ENCODE data around the gene HDLBP. TPM values are rescaled to one million over a fixed set of nuclear protein-coding genes. Genes with fewer than 3 reads are reported as not detected.

HDLBP gene
- total RNA-seq, 4 donors from 2014 or later, result 239 to 310 (median 273) TPM

GRCh38 chr2:241209271-241209670 lies 106.2 kb downstream of the HDLBP start:
- TF ChIP-seq POLR2A (IDR thresholded peaks at IDR 0.05), result no peak
- TF ChIP-seq CTCF (IDR thresholded peaks at IDR 0.05), result no peak
- DNase-seq, result no peak
- Histone ChIP-seq H3K4me3 (no peak overlapping the region), H3K27ac (no peak overlapping the region), H3K36me3 (no peaks in the 10 kb centered on the region), H3K4me1 (no peaks in the 10 kb centered on the region), H3K27me3 (peaks cover 0 to 12% (median 0%) of the 10 kb centered on the region in 4 donors), H3K9me3 (no peaks in the 10 kb centered on the region)
- intact Hi-C loops (cut with DNase I), result no loop called here
- 74% methylated on average over 6 to 9 of the region's 33 CpGs for WGBS, 2 donors

- Histone ChIP-seq H3K27ac (no peak overlapping the region), H3K9me3 (no peaks in the 10 kb centered on the region), H3K4me3 (no peak overlapping the region), H3K4me1 (no peaks in the 10 kb centered on the region), H3K36me3 (no peaks in the 10 kb centered on the region), H3K27me3 (peaks cover 0 to 12% (median 0%) of the 10 kb centered on the region in 4 donors)
- intact Hi-C loops (cut with DNase I), result no loop called here
- TF ChIP-seq CTCF (IDR thresholded peaks at IDR 0.05) (no peak), POLR2A (IDR thresholded peaks at IDR 0.05) (no peak)
- DNase-seq, result no peak
- WGBS, 2 donors, result 45 to 86% methylated on average over 1 to 4 of the region's 6 CpGs
Observed at GRCh38 chr2:241208058-241208457, 107.4 kb downstream of the HDLBP start.

GRCh38 chr2:241207641-241208040 lies 107.8 kb downstream of the HDLBP start:
- TF ChIP-seq POLR2A (IDR thresholded peaks at IDR 0.05) (no peak), CTCF (IDR thresholded peaks at IDR 0.05) (no peak)
- H3K4me1 ChIP-seq, result no peaks in the 10 kb centered on the region
- intact Hi-C loops (cut with DNase I), result no loop called here

GRCh38 chr2:241207151-241207550 lies 108.3 kb downstream of the HDLBP start:
- WGBS, 2 donors, result 56 to 86% methylated on average over 1 of the region's 1 CpG
- intact Hi-C loops (cut with DNase I), result no loop called here
- DNase-seq, result no peak

More at GRCh38 chr2:241207641-241208040, 107.8 kb downstream of the HDLBP start:
- Histone ChIP-seq H3K27ac (no peak overlapping the region), H3K9me3 (no peaks in the 10 kb centered on the region), H3K27me3 (peaks cover 0 to 12% (median 0%) of the 10 kb centered on the region in 4 donors), H3K4me3 (no peak overlapping the region), H3K36me3 (no peaks in the 10 kb centered on the region)
- DNase-seq, result no peak
- WGBS, 2 donors, result 62 to 80% methylated on average over 1 to 6 of the region's 6 CpGs

GRCh38 chr2:241205086-241205485 lies 110.4 kb downstream of the HDLBP start:
- TF ChIP-seq CTCF (IDR thresholded peaks at IDR 0.05) (no peak), POLR2A (IDR thresholded peaks at IDR 0.05) (no peak)
- no peak for DNase-seq
- H3K4me1 ChIP-seq, result no peaks in the 10 kb centered on the region
- no peak overlapping the region for H3K4me3 ChIP-seq
- no peaks in the 10 kb centered on the region for H3K36me3 ChIP-seq
- no peaks in the 10 kb centered on the region for H3K9me3 ChIP-seq
- no peak overlapping the region for H3K27ac ChIP-seq
- 83% methylated on average over 3 of the region's 3 CpGs; no CpG with 5 or more reads in 1 of the 2 donors for WGBS, 2 donors
- intact Hi-C loops (cut with DNase I), result no loop called here
- H3K27me3 ChIP-seq, result no peaks in the 10 kb centered on the region

More at GRCh38 chr2:241207151-241207550, 108.3 kb downstream of the HDLBP start:
- Histone ChIP-seq H3K27me3 (peaks cover 0 to 7% (median 0%) of the 10 kb centered on the region in 4 donors), H3K4me3 (no peak overlapping the region), H3K4me1 (no peaks in the 10 kb centered on the region), H3K9me3 (no peaks in the 10 kb centered on the region), H3K36me3 (no peaks in the 10 kb centered on the region), H3K27ac (no peak overlapping the region)
- TF ChIP-seq POLR2A (IDR thresholded peaks at IDR 0.05) (no peak), CTCF (IDR thresholded peaks at IDR 0.05) (no peak)
